ENCODE measurements around the gene EVC2.

DNA sequence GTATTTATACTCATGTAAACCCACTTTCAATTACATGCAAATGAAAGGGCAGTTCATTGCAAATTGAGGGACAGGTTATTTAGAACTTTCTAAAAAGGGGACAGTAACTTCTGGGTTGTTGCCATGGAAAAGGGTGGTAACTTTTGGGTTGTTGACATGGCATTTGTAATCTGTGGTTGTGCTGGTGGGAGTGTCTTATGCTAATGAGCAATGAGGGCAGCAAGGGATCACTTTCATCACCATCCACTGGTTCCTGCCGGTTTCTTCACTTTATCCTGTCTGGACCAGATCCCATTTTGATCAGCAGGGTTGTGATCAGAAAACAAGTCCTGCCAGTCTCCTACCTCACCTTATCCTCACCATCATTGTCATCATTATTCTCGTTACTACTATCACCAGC lies 34.6 kb upstream of the EVC2 start:
- TF ChIP-seq, protein P1, sequence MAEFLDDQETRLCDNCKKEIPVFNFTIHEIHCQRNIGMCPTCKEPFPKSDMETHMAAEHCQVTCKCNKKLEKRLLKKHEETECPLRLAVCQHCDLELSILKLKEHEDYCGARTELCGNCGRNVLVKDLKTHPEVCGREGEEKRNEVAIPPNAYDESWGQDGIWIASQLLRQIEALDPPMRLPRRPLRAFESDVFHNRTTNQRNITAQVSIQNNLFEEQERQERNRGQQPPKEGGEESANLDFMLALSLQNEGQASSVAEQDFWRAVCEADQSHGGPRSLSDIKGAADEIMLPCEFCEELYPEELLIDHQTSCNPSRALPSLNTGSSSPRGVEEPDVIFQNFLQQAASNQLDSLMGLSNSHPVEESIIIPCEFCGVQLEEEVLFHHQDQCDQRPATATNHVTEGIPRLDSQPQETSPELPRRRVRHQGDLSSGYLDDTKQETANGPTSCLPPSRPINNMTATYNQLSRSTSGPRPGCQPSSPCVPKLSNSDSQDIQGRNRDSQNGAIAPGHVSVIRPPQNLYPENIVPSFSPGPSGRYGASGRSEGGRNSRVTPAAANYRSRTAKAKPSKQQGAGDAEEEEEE (CRISPR knock-in tag; IDR thresholded peaks at IDR 0.05; ENCODE audit: borderline replicate concordance), result no peak
- TF ChIP-seq, protein P2, sequence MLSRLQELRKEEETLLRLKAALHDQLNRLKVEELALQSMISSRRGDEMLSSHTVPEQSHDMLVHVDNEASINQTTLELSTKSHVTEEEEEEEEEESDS (CRISPR knock-in tag; IDR thresholded peaks at IDR 0.05; ENCODE audit: borderline replicate concordance), result no peak
- TF ChIP-seq SMC3 (IDR thresholded peaks at IDR 0.05; ENCODE audit: low read length) (no peak), EHMT2 (IDR thresholded peaks at IDR 0.05; ENCODE audit: borderline replicate concordance, low read depth, low read length) (no peak), ZNF382 (CRISPR knock-in tag; IDR thresholded peaks at IDR 0.05; ENCODE audit: borderline replicate concordance) (no peak), FOXK1 (CRISPR knock-in tag; IDR thresholded peaks at IDR 0.05; ENCODE audit: borderline replicate concordance, low read depth) (no peak), CBX2 (IDR thresholded peaks at IDR 0.05; ENCODE audit: low read depth, low read length) (no peak), CBX2 (CRISPR knock-in tag; IDR thresholded peaks at IDR 0.05; ENCODE audit: low read depth) (no peak), NFE2L2 (IDR thresholded peaks at IDR 0.05; ENCODE audit: low read length) (no peak), NCOA5 (CRISPR knock-in tag; IDR thresholded peaks at IDR 0.05) (no peak), SIN3A (IDR thresholded peaks at IDR 0.05; ENCODE audit: borderline replicate concordance, low read depth, low read length) (no peak)
